Heart left ventricle (tissue), 16 donors: Measurements from ENCODE around the gene SPCS3. TPM values are rescaled to one million over a fixed set of nuclear protein-coding genes. Genes with fewer than 3 reads are reported as not detected.
"Not testable (repeated sequence)": the region's sequence is repeated elsewhere in the genome, so short reads cannot be mapped to it uniquely, and the experiment has no call there.

Experiments
- ATAC-seq, 4 donors: fragments of 200-7000 bp; cut with Tn5 transposase; one replicate each; pipeline ENCODE4 v1.9.1; 2020 to 2022; ENCODE audit warnings: moderate library complexity in 4 of 4, mild to moderate bottlenecking in 3 of 4, moderate number of reproducible peaks in 1 of 4
- DNase-seq, 5 donors: peaks; one replicate each; pipeline ENCODE4 v3.0.0-alpha.2; 2020
- H3K27ac ChIP-seq, 12 donors: fragments of 200-600 bp; sonication (generic) in 4 of 12; one replicate each; pipeline versions ENCODE4 v1.5.0 to v1.8.0; 2016 to 2022; ENCODE audit warnings: mild to moderate bottlenecking in 2 of 12
- H3K27me3 ChIP-seq, 9 donors: fragments of 200-600 bp; sonication (generic) in 2 of 9; one replicate each; pipeline versions ENCODE4 v1.5.1 to v1.8.0; 2016 to 2022; ENCODE audit warnings: mild to moderate bottlenecking in 3 of 9
- H3K36me3 ChIP-seq, 9 donors: fragments of 200-600 bp; sonication (generic) in 2 of 9; one replicate each; pipeline versions ENCODE4 v1.5.0 to v1.8.0; 2018 to 2022; ENCODE audit warnings: mild to moderate bottlenecking in 2 of 9
- H3K4me1 ChIP-seq, 12 donors: fragments of 200-600 bp; sonication (generic) in 4 of 12; one replicate each; pipeline versions ENCODE4 v1.5.0 to v1.8.0; 2016 to 2022; ENCODE audit warnings: mild to moderate bottlenecking in 3 of 12
- H3K4me3 ChIP-seq, 12 donors: fragments of 200-600 bp; sonication (generic) in 4 of 12; one replicate each; pipeline versions ENCODE4 v1.5.0 to v1.8.0; 2017 to 2022; ENCODE audit warnings: mild to moderate bottlenecking in 9 of 12, moderate library complexity in 4 of 12
- H3K9me3 ChIP-seq, 12 donors: fragments of 200-600 bp; sonication (generic) in 4 of 12; one replicate each; pipeline versions ENCODE4 v1.5.0 to v1.8.0; 2016 to 2022; ENCODE audit warnings: mild to moderate bottlenecking in 1 of 12
- POLR2A ChIP-seq, 2 donors: fragments of 450-650 bp; IDR thresholded peaks; one replicate each; pipeline ENCODE4 v1.6.1; 2017; ENCODE audit warnings: antibody characterized with exemption in 2 of 2, mild to moderate bottlenecking in 2 of 2, moderate library complexity in 2 of 2
- WGBS, 4 donors: extraction: QIAGEN DNeasy Blood & Tissue Kit in 2 of 4; methylation state at CpG; one replicate each; pipeline versions ENCODE4 v1.1.5 to v1.1.7; 2013 to 2018; 5-methylcytosine and 5-hydroxymethylcytosine counted together
- intact Hi-C, 10 donors: fragments of 100-400 bp; cut with DNase I; formaldehyde crosslinking; loops; one replicate each; pipeline versions ENCODE4 v1.11.1 to v1.14.2; 2022
- polyA plus RNA-seq, 2 donors: library from polyadenylated mRNA; stranded (reverse); fragments of 200-250 nt; gene quantifications; one replicate each; pipeline ENCODE4 v1.2.3, GENCODE V29; 2013
- total RNA-seq, 9 donors: library from RNA; depleted of rRNA in 2 of 9; stranded (reverse); fragments of >200 nt in 2 of 9; fragmentation: NEBNext Ultra II Directional in 3 of 9; extraction: Animal tissue kit (Norgen Biotek cat#: 25700) in 3 of 9; gene quantifications; one replicate each; pipeline versions ENCODE4 v1.1.0 to v1.2.4, GENCODE V29; 2016 to 2023
- TF ChIP-seq, protein P1 (sequence below), 12 donors: fragments of 200-600 bp; sonication (generic) in 4 of 12; IDR thresholded peaks; one replicate each; pipeline versions ENCODE4 v1.5.0 to v1.8.0; 2018 to 2022; ENCODE audit warnings: antibody characterized with exemption in 12 of 12, mild to moderate bottlenecking in 5 of 12
- donor health status: ischemic (EF 13 %, LVEDD 7.1; RV severe dilation, severe dysfunction).
- donor health status: healthy with polysubstance abuse.
- donor health status: DM: no; HTN: yes; CAD: no.
- donor health status: DM: no; HTN: no; CAD: no.
- donor health status: ischemic (EF 25% LVEDD 6.9; RV normal size, moderate dysfunction).
- donor health status: ischemic (EF 25% LVEDD 5.7; RV mildly dilated, moderate dysfunction).
- donor health status: healthy.
- donor health status: DM: yes; HTN: yes; CAD: no.
- donor health status: ischemic (EF 35%, LVEDD 5.7; RV mildly dilated, moderate dysfunction).
- donor health status: nonischemic (EF 11% LVEDD 7.7; RV severe dilation, severe dysfunction).
- donor health status: DM: yes; HTN: yes; CAD: no.
- donor health status: PGD.
- donor health status: ischemic (EF 29% LVEDD 5.4; RV normal size, mild dysfunction).
- donor health status: nonischemic (EF 23%, LVEDD 6.1; RV moderate dilation, normal function).

SPCS3 gene
- total and polyA plus RNA-seq, 11 donors = 24.3 to 200 (median 81.6) TPM

- intact Hi-C loops = loop anchor here in 2 of 10 donors (5.0 to 10.0 kb wide), 2 partner anchors 86 to 124 kb away; partner anchors contain the start of gene SPATA4 (in 1 of the 2)
- peaks cover 0 to 5% (median 0%) of the 10 kb centered on the region in 9 donors for H3K36me3 ChIP-seq
- no peaks in the 10 kb centered on the region for H3K9me3 ChIP-seq
- TF ChIP-seq, protein P1, sequence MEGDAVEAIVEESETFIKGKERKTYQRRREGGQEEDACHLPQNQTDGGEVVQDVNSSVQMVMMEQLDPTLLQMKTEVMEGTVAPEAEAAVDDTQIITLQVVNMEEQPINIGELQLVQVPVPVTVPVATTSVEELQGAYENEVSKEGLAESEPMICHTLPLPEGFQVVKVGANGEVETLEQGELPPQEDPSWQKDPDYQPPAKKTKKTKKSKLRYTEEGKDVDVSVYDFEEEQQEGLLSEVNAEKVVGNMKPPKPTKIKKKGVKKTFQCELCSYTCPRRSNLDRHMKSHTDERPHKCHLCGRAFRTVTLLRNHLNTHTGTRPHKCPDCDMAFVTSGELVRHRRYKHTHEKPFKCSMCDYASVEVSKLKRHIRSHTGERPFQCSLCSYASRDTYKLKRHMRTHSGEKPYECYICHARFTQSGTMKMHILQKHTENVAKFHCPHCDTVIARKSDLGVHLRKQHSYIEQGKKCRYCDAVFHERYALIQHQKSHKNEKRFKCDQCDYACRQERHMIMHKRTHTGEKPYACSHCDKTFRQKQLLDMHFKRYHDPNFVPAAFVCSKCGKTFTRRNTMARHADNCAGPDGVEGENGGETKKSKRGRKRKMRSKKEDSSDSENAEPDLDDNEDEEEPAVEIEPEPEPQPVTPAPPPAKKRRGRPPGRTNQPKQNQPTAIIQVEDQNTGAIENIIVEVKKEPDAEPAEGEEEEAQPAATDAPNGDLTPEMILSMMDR (IDR thresholded peaks at IDR 0.05) = no peak
- no peak for TF ChIP-seq POLR2A (IDR thresholded peaks at IDR 0.05)
- no peaks in the 10 kb centered on the region for H3K27me3 ChIP-seq
- peak overlapping the region; percentile 88 to 100 (median 97) for H3K27ac ChIP-seq
- no peak for DNase-seq
- no peak for ATAC-seq
- peaks cover 0 to 55% (median 36%) of the 10 kb centered on the region in 12 donors for H3K4me1 ChIP-seq
- 1 to 3% (median 2%) methylated on average over 6 of the region's 6 CpGs for WGBS, 4 donors
- peak overlapping the region; percentile 73 to 95 (median 85) for H3K4me3 ChIP-seq
Measured at GRCh38 chr4:176320976-176321361, 1.2 kb downstream of the SPCS3 start.

GRCh38 chr4:176321589-176321988 is 1.8 kb downstream of the SPCS3 start:
- Histone ChIP-seq H3K27ac (peak overlapping the region in 11 of 12 donors; percentile 95 to 100 (median 97)), H3K4me3 (peak overlapping the region in 11 of 12 donors; percentile 73 to 95 (median 85)), H3K27me3 (no peaks in the 10 kb centered on the region), H3K4me1 (peaks cover 0 to 55% (median 36%) of the 10 kb centered on the region in 12 donors), H3K9me3 (no peaks in the 10 kb centered on the region), H3K36me3 (peaks cover 0 to 11% (median under 1%) of the 10 kb centered on the region in 9 donors)
- intact Hi-C loops = loop anchor here in 2 of 10 donors (5.0 to 10.0 kb wide), 2 partner anchors 87 to 124 kb away; partner anchors contain the start of gene SPATA4 (in 1 of the 2)
- 38 to 51% (median 40%) methylated on average over 5 of the region's 5 CpGs for WGBS, 4 donors
- ATAC-seq (no peak), DNase-seq (no peak)
- TF ChIP-seq, protein P1 (IDR thresholded peaks at IDR 0.05) = no peak
- TF ChIP-seq POLR2A (IDR thresholded peaks at IDR 0.05) = no peak

- Histone ChIP-seq H3K4me1 (peaks cover 0 to 59% (median 36%) of the 10 kb centered on the region in 12 donors), H3K4me3 (no peak overlapping the region), H3K9me3 (no peaks in the 10 kb centered on the region), H3K36me3 (peaks cover 0 to 30% (median 15%) of the 10 kb centered on the region in 9 donors), H3K27ac (peak overlapping the region in 1 of 12 donors; percentile 98), H3K27me3 (no peaks in the 10 kb centered on the region)
- TF ChIP-seq POLR2A (IDR thresholded peaks at IDR 0.05) = no peak
- TF ChIP-seq, protein P1 (IDR thresholded peaks at IDR 0.05) = no peak
- 85 to 90% (median 88%) methylated on average over 3 of the region's 3 CpGs for WGBS, 4 donors
- no peak for DNase-seq
- no peak for ATAC-seq
- intact Hi-C loops = loop anchor here in 3 of 10 donors (2.0 to 10.0 kb wide), 3 partner anchors 15 to 126 kb away; partner anchors contain the start of gene SPATA4 (in 1 of the 3)
Measured at GRCh38 chr4:176323511-176324160, 3.9 kb downstream of the SPCS3 start.

DNA sequence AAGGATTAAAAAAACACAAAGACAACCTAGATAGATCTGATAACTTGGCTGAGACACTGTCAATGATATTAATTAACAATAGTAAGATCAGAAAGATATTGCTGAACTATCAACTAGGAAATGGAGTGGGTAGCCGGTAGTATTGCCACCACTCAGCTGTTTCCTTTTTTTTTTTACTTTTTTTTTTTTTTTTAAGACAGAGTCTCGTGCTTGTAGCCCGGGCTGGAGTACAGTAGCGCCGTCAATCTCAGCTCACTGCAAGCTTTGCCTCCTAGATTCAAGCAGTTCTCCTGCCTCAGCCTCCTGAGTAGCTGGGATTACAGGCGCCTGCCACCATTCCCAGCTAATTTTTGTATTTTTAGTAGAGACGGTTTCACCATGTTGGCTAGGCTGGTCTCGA is 5.1 kb downstream of the SPCS3 start:
- not testable (repeated sequence) for DNase-seq, H3K27me3 ChIP-seq, ATAC-seq, H3K4me3 ChIP-seq, H3K9me3 ChIP-seq
- Histone ChIP-seq H3K27ac (peak overlapping the region in 1 of 12 donors; percentile 12), H3K4me1 (peaks cover 0 to 53% (median 35%) of the 10 kb centered on the region in 12 donors), H3K36me3 (peaks cover 0 to 43% (median 28%) of the 10 kb centered on the region in 9 donors)
- WGBS, 4 donors = 67 to 77% (median 74%) methylated on average over 8 of the region's 8 CpGs
- intact Hi-C loops = loop anchor here in 2 of 10 donors (5.0 to 10.0 kb wide), 2 partner anchors 90 to 128 kb away; partner anchors contain the start of gene SPATA4 (in 1 of the 2)
